ENCODE results near the gene AVEN. TPM values are rescaled to one million over a fixed set of nuclear protein-coding genes. Genes with fewer than 3 reads are reported as not detected.
A peak's percentile ranks its signal among the peaks of the same experiment; 100 is the strongest.

Gene AVEN
- total RNA-seq, 1 donor from 2014 or later = 15.3 TPM

GRCh38 chr15:33985287-33985686 lies 53.7 kb downstream of the AVEN start:
- DNase-seq (ENCODE audit: low read depth) = peak; percentile 92

GRCh38 chr15:33982516-33982915 lies 56.5 kb downstream of the AVEN start:
- DNase-seq (ENCODE audit: low read depth) = no peak

GRCh38 chr15:33980159-33980558 lies 58.8 kb downstream of the AVEN start:
- no peak for DNase-seq (ENCODE audit: low read depth)

GRCh38 chr15:33975022-33975565 lies 63.9 kb downstream of the AVEN start:
- peak; percentile 13 for DNase-seq (ENCODE audit: low read depth)

- no peak for DNase-seq (ENCODE audit: low read depth)
Observed at GRCh38 chr15:33971811-33972210, 67.2 kb downstream of the AVEN start.

GRCh38 chr15:33968821-33969220 lies 70.2 kb downstream of the AVEN start:
- no peak for DNase-seq (ENCODE audit: low read depth)

GRCh38 chr15:33968224-33968623 lies 70.8 kb downstream of the AVEN start, which contains the start of gene CHRM5:
Gene CHRM5 (plus strand): TSS chr15:33968497. CDS start chr15:34062718, 94,221 bp downstream.
- DNase-seq (ENCODE audit: low read depth) = no peak

GRCh38 chr15:33964665-33965040 lies 74.4 kb downstream of the AVEN start:
- DNase-seq (ENCODE audit: low read depth) = no peak

GRCh38 chr15:33963831-33964664 lies 75.0 kb downstream of the AVEN start:
- DNase-seq (ENCODE audit: low read depth) = peak; percentile 49

- DNase-seq (ENCODE audit: low read depth) = no peak
Observed at GRCh38 chr15:33960549-33960935, 78.5 kb downstream of the AVEN start.

- no peak for DNase-seq (ENCODE audit: low read depth)
Observed at GRCh38 chr15:33959844-33960548, 79.0 kb downstream of the AVEN start.

- no peak for DNase-seq (ENCODE audit: low read depth)
Observed at GRCh38 chr15:33956397-33956796, 82.6 kb downstream of the AVEN start.

- DNase-seq (ENCODE audit: low read depth) = no peak
Observed at GRCh38 chr15:33955945-33956344, 83.1 kb downstream of the AVEN start.

GRCh38 chr15:33946152-33946551 lies 92.9 kb downstream of the AVEN start:
- no peak for DNase-seq (ENCODE audit: low read depth)

GRCh38 chr15:33941279-33942063 lies 97.5 kb downstream of the AVEN start:
- no peak for DNase-seq (ENCODE audit: low read depth)

GRCh38 chr15:33934921-33935320 lies 104.1 kb downstream of the AVEN start:
- DNase-seq (ENCODE audit: low read depth) = no peak

GRCh38 chr15:33934396-33934795 lies 104.6 kb downstream of the AVEN start:
- DNase-seq (ENCODE audit: low read depth) = no peak

- DNase-seq (ENCODE audit: low read depth) = no peak
Observed at GRCh38 chr15:33932734-33933133, 106.3 kb downstream of the AVEN start.

- no peak for DNase-seq (ENCODE audit: low read depth)
Observed at GRCh38 chr15:33926260-33926659, 112.7 kb downstream of the AVEN start.

- no peak for DNase-seq (ENCODE audit: low read depth)
Observed at GRCh38 chr15:33923446-33923845, 115.6 kb downstream of the AVEN start.

GRCh38 chr15:33915571-33916407 lies 123.2 kb downstream of the AVEN start:
- peak; percentile 54 for DNase-seq (ENCODE audit: low read depth)
